Activated CD4-positive, alpha-beta T cell treated with anti-CD3 and anti-CD28 coated beads, Interleukin-2, amount 10 ng/mL, durations not matched to agents 24 days and 14 days (primary cell): ENCODE measurements around the gene FAM222A. TPM values are rescaled to one million over a fixed set of nuclear protein-coding genes. Genes with fewer than 3 reads are reported as not detected.
"Not testable (repeated sequence)": the region's sequence is repeated elsewhere in the genome, so short reads cannot be mapped to it uniquely, and the experiment has no call there.

ENCODE experiments used
- DNase-seq: peaks from one replicate; pipeline ENCODE4 v3.0.0; 2022
- H3K27ac Mint-ChIP-seq: one replicate; pipeline ENCODE4 v1.8.0; 2022; ENCODE audit warnings: mild to moderate bottlenecking, mixed read lengths
- H3K27me3 Mint-ChIP-seq: one replicate; pipeline ENCODE4 v1.8.0; 2022; ENCODE audit warnings: mixed read lengths
- H3K36me3 Mint-ChIP-seq: one replicate; pipeline ENCODE4 v1.8.0; 2022; ENCODE audit warnings: low read depth, mild to moderate bottlenecking, mixed read lengths
- H3K4me1 Mint-ChIP-seq: one replicate; pipeline ENCODE4 v1.8.0; 2021; ENCODE audit warnings: mixed read lengths
- H3K4me3 Mint-ChIP-seq: one replicate; pipeline ENCODE4 v1.8.0; 2022; ENCODE audit warnings: mild to moderate bottlenecking, moderate library complexity, mixed read lengths
- H3K9me3 Mint-ChIP-seq: one replicate; pipeline ENCODE4 v1.8.0; 2021; ENCODE audit warnings: mixed read lengths
- intact Hi-C: fragments of 100-400 bp; cut with micrococcal nuclease; formaldehyde crosslinking; loops from one replicate; pipeline ENCODE4 v1.15.1; 2023
- total RNA-seq: library from RNA; stranded (reverse); gene quantifications from 2 replicates; pipeline ENCODE4 v1.2.3, GENCODE V29; 2022

The FAM222A gene
- total RNA-seq, 1 donor from 2014 or later, result 1.3 TPM

DNA sequence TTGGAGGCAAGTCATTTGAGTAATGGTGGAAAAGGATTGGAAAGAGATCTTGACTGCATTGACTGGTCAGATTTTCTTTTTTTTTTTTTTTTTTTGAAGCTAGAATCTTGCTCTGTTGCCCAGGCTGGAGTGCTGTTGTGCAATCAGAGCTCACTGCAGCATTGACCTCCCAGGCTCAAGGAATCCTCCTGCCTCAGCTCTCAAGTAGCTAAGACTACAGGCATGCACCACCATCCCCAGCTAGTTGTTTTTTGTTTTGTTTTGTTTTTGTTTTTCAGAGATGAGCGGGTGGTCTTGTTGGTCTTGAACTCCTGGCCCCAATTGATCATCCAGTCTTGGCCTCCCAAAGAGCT, 30.9 kb upstream of the FAM222A start:
- Mint-ChIP-seq H3K36me3 (no peaks in the 10 kb centered on the region), H3K4me3 (no peak overlapping the region), H3K27me3 (peaks cover 6% of the 10 kb centered on the region), H3K4me1 (no peaks in the 10 kb centered on the region), H3K27ac (no peak overlapping the region), H3K9me3 (no peaks in the 10 kb centered on the region)
- DNase-seq, result no peak
- intact Hi-C loops, result no loop called here

DNA sequence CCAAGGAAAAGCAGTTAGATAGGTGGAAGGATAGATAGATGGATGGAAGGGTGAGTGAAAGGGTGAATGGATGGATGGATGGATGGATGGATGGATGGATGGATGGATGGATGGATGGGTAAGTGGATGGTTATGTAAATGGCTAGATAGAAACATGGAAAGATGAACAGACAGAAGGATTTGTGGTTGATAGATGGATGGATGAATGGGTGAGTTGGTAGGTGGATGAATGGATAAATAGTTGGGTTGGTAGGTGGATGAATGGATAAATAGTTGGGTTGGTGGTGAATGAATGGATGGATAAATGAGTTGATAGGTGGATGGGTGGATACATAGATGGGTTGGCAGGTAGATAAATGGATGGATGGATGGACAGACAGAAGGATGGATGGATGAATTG, 30.3 kb upstream of the FAM222A start:
- no peaks in the 10 kb centered on the region for H3K4me1 Mint-ChIP-seq
- no peak overlapping the region for H3K4me3 Mint-ChIP-seq
- no peaks in the 10 kb centered on the region for H3K36me3 Mint-ChIP-seq
- intact Hi-C loops, result no loop called here
- DNase-seq, result no peak
- no peaks in the 10 kb centered on the region for H3K9me3 Mint-ChIP-seq
- H3K27ac Mint-ChIP-seq, result no peak overlapping the region
- peaks cover 6% of the 10 kb centered on the region for H3K27me3 Mint-ChIP-seq

DNA sequence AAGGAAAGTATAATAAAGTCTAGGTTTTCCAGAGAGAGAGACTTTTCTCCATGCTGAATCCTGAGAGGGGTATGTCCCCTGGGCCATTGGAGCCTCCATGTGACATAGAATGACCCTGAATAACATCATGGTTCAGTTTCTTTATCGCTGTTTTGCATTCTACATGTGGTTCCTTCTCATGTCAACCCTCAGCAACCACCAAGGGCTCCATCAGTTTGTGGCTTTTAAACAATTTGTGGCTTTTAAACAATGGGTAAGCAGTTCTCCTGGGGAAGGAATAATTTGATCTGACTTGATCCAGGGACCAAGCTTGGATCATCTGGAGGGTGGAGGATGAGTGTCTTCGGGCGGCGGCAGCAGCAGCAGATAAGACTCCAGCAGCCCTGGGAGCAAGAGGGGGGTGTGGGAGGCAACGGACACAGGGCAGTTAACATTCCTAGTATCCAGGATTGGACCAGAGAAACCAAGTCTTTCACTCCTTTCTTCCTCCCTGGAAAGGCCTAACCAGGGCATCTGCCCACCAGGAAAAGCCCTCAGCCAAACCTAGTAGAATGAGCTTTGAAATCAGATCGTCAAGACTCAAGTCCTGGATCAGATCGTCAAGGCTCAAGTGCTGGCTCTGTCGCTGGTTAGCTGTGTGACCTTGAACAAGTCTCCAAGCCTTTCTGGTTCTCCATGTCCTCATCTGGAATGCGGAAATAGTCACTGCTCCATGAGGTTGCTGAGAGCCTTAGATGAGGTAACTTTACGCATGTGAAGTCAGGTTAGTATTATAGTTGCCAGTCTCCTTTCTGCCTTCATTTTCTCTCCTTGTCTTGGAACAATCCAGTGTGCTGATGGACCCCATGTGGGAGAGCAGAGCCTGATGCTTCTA, 27.8 kb upstream of the FAM222A start:
- Mint-ChIP-seq H3K36me3 (no peaks in the 10 kb centered on the region), H3K27me3 (peaks cover 4% of the 10 kb centered on the region), H3K4me1 (no peaks in the 10 kb centered on the region), H3K9me3 (no peaks in the 10 kb centered on the region), H3K4me3 (no peak overlapping the region), H3K27ac (no peak overlapping the region)
- intact Hi-C loops, result no loop called here
- no peak for DNase-seq

DNA sequence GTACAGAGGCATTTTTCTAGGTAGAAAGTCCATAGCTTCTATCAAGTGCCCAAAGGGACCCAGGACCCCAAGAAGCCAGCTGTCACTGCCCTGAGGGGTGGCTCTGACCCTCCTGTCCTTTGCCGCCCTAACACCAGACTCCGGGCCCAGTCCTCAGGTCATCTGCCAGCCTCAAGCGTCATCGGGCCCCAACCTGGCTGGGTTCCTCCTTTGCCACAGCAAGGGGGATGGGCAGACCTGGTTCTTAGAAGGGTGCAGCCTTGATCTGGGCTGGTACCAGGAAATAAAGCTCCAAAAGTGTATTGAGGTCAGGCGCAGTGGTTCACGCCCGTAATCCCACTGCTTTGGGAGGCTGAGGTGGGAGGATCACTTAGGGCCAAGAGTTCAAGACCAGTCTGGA, 27.1 kb upstream of the FAM222A start:
- no peak for DNase-seq
- no peak overlapping the region for H3K27ac Mint-ChIP-seq
- peaks cover 4% of the 10 kb centered on the region for H3K27me3 Mint-ChIP-seq
- no peaks in the 10 kb centered on the region for H3K9me3 Mint-ChIP-seq
- H3K36me3 Mint-ChIP-seq, result no peaks in the 10 kb centered on the region
- no peaks in the 10 kb centered on the region for H3K4me1 Mint-ChIP-seq
- intact Hi-C loops, result no loop called here
- no peak overlapping the region for H3K4me3 Mint-ChIP-seq

DNA sequence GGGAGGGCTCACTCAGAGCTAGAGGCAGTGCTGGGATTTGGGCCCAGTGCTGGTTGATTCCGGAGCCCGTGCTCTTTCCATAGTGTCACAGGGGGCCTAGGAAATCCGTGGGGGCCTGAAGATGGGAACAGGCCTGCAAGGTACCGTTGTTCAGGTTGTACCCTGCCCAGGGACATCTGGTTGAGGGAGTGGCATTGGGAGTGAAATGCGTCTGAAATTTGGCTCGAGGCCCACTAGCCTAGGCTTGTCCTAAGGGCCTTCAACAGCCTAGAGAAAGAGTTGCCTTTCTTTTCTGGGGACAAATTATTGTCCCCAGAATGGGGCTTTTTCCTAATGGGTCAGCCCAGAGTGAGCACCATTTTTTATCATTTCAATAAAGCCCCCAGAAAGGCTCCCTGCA, 26.4 kb upstream of the FAM222A start:
- Mint-ChIP-seq H3K36me3 (no peaks in the 10 kb centered on the region), H3K9me3 (no peaks in the 10 kb centered on the region), H3K27me3 (peaks cover 2% of the 10 kb centered on the region), H3K4me1 (no peaks in the 10 kb centered on the region), H3K27ac (no peak overlapping the region), H3K4me3 (no peak overlapping the region)
- intact Hi-C loops, result no loop called here
- no peak for DNase-seq

DNA sequence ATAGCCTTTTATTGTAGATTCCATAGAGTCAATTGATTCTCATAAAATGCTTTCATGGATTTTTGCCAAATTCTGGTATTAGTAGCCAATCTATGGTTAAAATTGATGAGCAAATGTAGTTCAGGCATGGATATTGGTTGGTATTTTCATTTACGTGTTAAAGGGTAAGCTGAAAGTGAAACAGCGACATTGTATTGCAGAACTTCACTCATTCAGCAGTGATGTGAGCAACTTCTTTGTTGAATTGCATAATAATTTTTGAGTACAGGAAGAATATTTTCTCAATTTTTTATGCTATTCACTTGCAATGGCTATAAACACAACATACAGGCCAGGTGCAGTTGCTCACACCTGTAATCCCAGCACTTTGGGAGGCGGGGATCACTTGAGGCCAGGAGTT, 24.2 kb upstream of the FAM222A start:
- DNase-seq, result no peak
- peaks cover 4% of the 10 kb centered on the region for H3K27me3 Mint-ChIP-seq
- H3K4me3 Mint-ChIP-seq, result no peak overlapping the region
- no peaks in the 10 kb centered on the region for H3K4me1 Mint-ChIP-seq
- intact Hi-C loops, result no loop called here
- no peak overlapping the region for H3K27ac Mint-ChIP-seq
- no peaks in the 10 kb centered on the region for H3K36me3 Mint-ChIP-seq
- no peaks in the 10 kb centered on the region for H3K9me3 Mint-ChIP-seq

DNA sequence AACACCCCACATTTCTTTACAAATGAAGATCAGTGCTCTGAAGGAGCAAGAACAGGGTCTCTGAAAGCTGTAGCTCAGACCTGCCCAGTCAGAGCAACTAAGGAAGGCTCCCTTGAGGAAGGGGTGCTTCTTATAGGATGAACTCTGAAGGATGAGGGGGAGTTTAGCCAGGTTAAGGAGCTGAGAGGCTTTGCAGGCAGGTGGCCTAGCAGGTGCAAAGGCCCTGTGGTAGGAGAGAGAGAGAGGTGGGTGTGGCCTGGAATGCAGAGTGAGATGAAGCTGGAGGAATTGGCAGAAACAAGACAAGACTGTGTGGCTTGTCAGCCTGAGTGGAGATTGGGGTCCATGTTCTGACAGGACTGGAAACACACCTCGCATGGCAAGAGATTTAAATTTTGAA, 20.5 kb upstream of the FAM222A start:
- intact Hi-C loops, result no loop called here
- no peak overlapping the region for H3K4me3 Mint-ChIP-seq
- H3K4me1 Mint-ChIP-seq, result no peaks in the 10 kb centered on the region
- no peak overlapping the region for H3K27ac Mint-ChIP-seq
- no peaks in the 10 kb centered on the region for H3K9me3 Mint-ChIP-seq
- H3K36me3 Mint-ChIP-seq, result no peaks in the 10 kb centered on the region
- DNase-seq, result no peak
- peaks cover 4% of the 10 kb centered on the region for H3K27me3 Mint-ChIP-seq

DNA sequence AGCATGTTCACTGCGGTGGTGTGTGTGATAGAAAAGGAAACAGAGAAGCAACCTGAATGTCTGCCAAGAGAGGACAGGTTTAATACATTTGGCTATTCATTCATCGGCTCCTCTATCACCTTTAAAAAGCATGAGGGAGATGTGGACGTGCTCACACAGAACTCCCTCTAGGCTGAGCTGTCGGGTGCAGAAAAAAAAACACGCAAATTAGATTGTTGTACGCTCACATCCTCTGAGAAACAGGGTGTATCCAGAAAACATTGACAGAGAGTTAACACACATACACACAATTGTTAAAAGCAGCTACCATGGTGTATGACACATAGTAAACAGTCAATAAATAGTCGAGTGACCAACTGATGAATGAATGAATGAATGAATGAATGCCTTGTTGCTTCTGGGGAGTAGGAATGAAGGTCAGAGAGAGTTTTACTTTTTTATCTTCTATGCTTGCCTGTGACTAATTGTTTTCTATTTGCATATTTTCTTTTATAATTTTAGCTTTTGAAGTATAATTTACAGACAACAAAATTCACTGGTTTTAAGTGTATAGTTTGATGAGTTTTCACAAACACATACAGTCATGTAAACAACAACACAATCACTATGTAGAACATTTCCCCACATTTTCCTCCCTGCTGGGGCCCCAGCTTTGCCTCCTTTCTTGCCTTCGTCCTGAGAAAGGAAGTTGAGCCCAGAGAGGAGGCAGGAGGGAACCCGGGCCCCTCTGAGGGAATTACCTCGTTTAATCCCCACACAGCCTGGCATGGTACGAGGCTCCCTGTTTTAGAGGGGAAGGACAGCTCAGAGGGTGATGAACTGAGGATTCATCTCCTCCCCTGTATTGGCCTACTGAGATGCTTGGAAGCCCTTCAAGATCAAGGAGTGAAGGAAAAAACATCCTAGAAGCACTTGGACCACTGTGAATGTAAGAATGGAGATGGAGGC, 19.7 kb upstream of the FAM222A start:
- H3K27me3 Mint-ChIP-seq, result peaks cover 4% of the 10 kb centered on the region
- H3K36me3 Mint-ChIP-seq, result no peaks in the 10 kb centered on the region
- H3K4me3 Mint-ChIP-seq, result no peak overlapping the region
- intact Hi-C loops, result no loop called here
- H3K4me1 Mint-ChIP-seq, result no peaks in the 10 kb centered on the region
- no peaks in the 10 kb centered on the region for H3K9me3 Mint-ChIP-seq
- no peak overlapping the region for H3K27ac Mint-ChIP-seq
- DNase-seq, result no peak

DNA sequence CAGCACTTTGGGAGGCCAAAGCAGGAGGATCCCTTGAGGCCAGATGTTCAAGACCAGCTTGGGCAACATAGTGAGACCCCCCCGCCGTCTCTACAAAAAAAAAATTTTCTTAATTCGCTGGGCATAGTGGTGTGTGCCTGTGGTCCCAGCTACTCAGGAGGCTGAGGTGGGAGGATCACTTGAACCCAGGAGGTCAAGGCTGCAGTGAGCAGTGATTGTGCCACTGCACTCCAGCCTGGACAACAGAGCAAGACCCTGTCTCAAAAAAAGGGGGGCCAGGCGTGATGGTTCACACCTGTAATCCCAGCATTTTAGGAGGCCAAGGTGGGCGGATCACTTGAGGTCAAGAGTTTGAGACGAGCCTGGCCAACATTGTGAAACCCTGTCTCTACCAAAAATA, 19.0 kb upstream of the FAM222A start:
- H3K4me3 Mint-ChIP-seq, H3K27me3 Mint-ChIP-seq, H3K9me3 Mint-ChIP-seq, H3K36me3 Mint-ChIP-seq, intact Hi-C loops, DNase-seq, H3K4me1 Mint-ChIP-seq, H3K27ac Mint-ChIP-seq: not testable (repeated sequence)

DNA sequence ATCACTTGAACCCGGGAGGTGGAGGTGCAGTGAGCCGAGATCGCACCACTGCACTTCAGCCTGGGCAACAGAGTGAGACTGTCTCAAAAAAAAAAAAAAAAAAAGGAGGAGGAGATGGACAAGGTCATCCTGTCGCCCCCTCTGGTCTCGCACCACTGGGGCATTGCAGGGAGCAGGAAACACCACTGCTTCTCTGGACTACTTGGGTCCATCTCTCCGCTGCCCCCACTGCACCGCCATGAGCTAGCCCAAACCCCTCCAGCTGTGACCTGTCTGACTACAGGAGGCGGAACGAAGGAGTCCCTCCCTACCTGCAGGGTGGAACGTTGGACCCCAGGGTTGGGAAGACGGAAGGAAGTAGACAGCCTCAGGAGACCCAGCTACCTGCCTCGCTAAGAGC, 18.2 kb upstream of the FAM222A start:
- no peaks in the 10 kb centered on the region for H3K4me1 Mint-ChIP-seq
- H3K4me3 Mint-ChIP-seq, result no peak overlapping the region
- H3K27ac Mint-ChIP-seq, result no peak overlapping the region
- H3K9me3 Mint-ChIP-seq, result no peaks in the 10 kb centered on the region
- no peaks in the 10 kb centered on the region for H3K36me3 Mint-ChIP-seq
- H3K27me3 Mint-ChIP-seq, result peaks cover 4% of the 10 kb centered on the region
- no peak for DNase-seq
- intact Hi-C loops, result no loop called here

DNA sequence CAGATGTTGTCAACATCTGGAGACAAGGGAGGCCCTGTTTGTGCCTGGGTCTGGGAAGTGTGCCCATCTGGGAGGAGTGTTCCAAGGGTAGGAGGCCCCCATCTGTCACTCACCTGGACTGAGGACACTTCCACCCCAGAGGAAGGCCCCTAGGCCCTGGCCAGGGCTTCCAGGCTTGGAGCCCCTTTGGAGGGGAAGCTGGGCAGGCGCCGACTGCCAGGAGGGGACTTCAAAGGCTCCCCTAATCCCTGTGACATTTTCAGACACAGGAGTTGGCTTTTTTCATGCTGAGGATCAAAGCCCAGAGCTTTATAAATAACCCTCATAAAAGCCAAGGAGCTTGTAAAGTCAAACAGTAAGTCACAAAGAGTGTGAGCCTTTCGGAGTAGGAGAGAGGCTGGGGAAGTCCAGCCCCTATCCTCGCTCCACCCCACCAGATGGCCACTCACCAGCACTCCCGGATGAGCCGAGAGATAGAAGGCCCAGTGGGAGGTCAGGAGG, 17.6 kb upstream of the FAM222A start:
- intact Hi-C loops, result no loop called here
- no peak for DNase-seq
- Mint-ChIP-seq H3K4me1 (no peaks in the 10 kb centered on the region), H3K9me3 (no peaks in the 10 kb centered on the region), H3K27me3 (peaks cover 4% of the 10 kb centered on the region), H3K27ac (no peak overlapping the region), H3K4me3 (no peak overlapping the region), H3K36me3 (no peaks in the 10 kb centered on the region)

DNA sequence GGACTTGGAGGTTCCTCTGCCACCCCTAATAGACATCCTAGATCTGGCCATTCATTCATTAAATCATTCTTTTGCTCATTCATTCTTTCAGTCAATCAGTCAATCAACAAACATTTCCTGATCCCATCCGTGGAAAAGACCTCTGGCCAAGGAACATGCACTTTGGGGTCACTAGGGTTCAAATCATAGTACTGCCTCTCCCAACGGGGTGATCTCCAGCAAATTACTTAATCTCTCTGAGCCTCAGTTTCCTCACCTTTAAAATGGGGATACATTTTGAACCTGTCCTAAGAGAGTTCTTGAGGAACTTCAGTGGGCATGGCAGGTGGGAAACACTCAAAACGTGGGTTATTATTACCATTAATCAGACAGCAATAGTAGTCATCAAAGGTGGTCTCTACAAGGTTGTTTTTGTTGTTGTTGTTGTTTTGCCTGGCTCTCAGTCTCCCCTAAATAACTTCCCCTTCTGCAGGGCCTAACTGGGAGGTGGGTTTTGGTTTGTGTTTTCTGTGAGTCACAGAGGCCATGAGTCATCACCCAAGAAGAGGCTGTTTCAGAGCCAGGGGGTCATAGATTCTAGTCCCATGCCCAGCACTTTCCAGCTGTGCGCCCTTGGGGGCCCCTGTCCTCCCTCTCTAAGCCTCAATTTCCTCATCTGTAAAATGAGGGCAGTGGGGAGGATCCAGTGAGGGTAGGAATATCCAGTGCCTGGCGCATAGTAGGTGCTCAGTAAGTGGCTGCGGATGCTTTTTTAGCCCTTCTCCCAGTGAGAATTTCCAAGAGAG, 16.9 kb upstream of the FAM222A start:
- Mint-ChIP-seq H3K9me3 (no peaks in the 10 kb centered on the region), H3K4me3 (no peak overlapping the region), H3K36me3 (no peaks in the 10 kb centered on the region), H3K27me3 (peaks cover 4% of the 10 kb centered on the region), H3K4me1 (no peaks in the 10 kb centered on the region), H3K27ac (no peak overlapping the region)
- DNase-seq, result no peak
- intact Hi-C loops, result no loop called here

DNA sequence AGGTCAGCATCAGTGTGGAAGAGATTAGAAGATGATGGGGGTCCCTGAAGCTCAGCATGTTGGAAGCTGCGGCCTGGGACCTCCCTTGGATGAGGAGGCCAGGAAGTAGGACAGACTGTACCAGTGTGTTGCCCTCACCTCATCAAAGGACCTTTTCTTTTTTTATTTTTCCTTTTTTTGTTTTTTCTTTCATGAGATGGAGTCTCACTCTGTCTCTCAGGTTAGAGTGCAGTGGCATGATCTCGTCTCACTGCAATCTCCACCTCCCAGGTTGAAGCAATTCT, 16.4 kb upstream of the FAM222A start:
- H3K9me3 Mint-ChIP-seq, result no peaks in the 10 kb centered on the region
- DNase-seq, result no peak
- intact Hi-C loops, result no loop called here
- H3K36me3 Mint-ChIP-seq, result no peaks in the 10 kb centered on the region
- no peak overlapping the region for H3K4me3 Mint-ChIP-seq
- H3K27ac Mint-ChIP-seq, result no peak overlapping the region
- H3K27me3 Mint-ChIP-seq, result peaks cover 4% of the 10 kb centered on the region
- no peaks in the 10 kb centered on the region for H3K4me1 Mint-ChIP-seq
